GM21360 (cell line): ENCODE measurements around the gene OVCA2.
A peak's percentile ranks its signal among the peaks of the same experiment; 100 is the strongest.

Experiments
- ATAC-seq: cut with Tn5 transposase; IDR thresholded peaks from one replicate; pipeline ENCODE4 v1.9.1; 2021; ENCODE audit warnings: mild to moderate bottlenecking, moderate library complexity; ENCODE audit not compliant: unreplicated experiment

Gene OVCA2

DNA sequence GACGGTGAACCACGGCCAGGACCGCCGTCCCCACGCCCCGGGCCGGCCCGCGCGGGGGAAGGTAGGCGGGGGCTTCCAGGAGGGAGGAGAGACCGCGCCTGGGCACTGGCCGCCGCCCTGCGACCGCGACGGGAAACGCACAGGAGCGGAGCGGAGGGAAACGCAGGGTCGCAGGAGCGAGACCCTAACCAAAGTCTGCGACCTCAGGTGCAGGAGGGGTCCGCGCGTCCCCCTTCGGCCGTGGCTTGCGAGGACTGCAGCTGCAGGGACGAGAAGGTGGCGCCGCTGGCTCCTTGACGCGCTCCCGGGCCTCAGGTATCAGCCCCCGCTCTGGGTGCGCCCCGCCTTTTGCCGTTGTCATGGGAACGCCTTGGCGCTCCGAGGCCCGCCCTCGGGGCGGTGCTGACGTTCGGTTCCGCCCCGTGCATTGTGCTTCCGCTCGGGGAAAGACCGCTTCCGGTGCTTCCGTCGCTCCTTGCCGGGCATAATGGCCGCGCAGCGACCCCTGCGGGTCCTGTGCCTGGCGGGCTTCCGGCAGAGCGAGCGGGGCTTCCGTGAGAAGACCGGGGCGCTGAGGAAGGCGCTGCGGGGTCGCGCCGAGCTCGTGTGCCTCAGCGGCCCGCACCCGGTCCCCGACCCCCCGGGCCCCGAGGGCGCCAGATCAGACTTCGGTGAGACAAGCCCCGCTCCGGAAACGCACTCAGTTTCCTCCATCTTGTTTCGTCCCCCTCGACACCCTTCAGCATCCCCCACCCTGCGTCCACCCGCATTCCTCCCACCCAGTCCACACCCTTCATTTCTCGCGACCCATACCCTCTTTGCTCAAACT is at the start of gene OVCA2:
OVCA2 (plus strand) TSS at position 462 of the 829 bp plus-strand sequence; CDS start at position 488, 26 bp downstream.
- ATAC-seq: peak; percentile 87

DNA sequence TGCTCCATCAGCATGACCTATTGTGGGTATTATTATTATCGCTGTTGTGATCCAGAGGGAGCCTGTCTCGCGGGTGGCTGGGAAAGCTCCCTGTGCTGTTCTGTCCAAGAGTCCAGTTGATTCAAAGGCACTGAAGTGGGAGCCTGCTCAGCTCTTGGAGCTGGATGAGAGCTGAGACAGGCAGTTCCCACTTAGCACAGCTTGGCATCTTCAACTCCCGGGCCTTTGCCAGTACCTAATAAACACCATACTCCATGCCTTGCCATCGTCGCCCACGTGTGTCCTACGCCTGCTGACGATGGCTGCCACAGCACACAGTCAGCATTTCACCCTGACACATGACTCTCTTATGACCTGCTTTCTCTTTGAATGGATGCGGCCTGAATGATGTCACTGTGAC is 49.3 kb upstream of the OVCA2 start:
- no peak for ATAC-seq

DNA sequence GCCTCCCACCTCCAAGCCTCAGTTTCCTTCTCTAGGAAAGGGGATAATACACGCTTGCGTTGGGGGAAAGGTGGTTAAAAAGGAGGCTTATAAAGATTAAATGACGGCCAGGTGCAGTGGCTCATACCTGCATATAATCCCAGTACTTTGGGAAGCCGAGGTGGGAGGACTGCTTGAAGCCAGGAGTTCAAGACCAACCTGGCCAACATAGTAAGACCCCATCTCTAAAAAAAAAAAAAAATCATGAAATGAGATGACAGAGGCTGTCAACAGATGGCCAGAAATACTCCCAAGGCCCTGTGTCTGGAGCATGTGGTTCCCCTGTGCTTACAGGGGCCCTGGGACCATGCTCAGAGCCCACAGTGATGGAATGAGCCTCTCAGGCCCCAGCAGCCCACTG is 47.1 kb upstream of the OVCA2 start:
- no peak for ATAC-seq

DNA sequence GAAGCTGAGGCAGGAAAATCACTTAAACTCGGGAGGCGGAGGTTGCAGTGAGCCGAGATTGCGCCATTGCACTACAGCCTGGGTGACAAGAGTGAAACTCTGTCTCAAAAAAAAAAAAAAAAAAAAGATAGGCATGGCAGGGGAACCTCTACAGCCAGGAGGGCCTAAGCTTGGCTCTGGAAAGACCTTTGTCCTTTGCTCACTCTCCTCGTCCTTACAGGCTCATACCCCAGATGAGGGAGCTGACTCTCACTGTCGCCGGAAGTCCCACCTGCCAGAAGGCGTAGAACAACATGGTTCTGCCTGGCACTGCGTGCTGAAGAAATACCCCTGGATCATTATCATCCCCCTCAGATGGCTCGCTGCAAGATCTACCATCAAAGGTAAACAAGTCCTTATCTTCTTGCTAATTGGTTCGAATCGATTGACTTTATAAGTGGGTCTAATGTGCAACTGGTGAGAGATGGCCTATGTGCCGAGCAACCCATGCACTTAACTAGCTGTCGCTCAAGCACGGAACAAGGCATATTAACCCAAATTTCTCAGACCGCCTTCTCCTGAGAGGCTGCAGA is 46.4 kb upstream of the OVCA2 start:
- no peak for ATAC-seq

DNA sequence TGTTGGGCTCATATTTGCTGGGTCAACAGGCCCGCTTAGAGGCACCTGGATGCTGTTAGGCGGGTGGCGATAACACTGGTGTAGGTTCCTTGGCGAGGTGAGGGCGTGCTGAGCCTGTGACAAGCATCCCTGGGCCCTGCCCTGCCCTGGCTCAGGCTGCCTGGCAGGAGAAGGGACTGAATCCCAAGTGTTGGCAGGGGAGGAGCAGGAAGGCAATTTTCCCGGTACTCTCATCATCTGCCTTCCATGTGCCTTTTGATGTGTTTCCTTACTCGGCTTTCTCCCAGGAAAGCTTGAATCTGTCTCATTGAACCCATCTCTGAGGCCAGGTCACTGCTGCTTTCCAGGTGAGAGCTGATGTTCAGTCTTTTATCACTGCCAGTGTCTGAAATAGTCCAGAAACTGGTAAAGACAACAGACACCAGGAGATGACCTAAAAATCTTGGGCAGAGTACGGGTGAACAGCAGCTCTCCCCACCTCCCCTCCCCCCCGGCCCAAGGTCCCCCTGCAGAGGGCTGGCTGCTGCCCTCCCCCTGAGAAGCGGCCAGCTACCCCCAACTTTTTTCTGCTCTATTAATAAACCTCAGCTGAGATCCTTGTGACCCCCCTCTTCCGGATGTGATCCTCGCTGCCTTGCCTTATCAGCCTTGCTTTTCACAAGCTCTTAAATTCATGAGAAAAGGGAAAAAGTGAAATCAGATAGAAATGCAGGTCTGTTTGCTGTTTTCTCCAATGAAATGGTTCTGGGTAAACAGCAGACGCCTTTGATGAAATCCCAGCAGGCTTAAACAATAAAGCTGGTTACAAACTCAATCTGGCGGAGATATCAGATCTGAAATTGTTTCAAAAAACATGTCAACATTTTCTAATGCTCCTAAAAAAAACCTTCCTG is 45.7 kb upstream of the OVCA2 start:
- no peak for ATAC-seq

DNA sequence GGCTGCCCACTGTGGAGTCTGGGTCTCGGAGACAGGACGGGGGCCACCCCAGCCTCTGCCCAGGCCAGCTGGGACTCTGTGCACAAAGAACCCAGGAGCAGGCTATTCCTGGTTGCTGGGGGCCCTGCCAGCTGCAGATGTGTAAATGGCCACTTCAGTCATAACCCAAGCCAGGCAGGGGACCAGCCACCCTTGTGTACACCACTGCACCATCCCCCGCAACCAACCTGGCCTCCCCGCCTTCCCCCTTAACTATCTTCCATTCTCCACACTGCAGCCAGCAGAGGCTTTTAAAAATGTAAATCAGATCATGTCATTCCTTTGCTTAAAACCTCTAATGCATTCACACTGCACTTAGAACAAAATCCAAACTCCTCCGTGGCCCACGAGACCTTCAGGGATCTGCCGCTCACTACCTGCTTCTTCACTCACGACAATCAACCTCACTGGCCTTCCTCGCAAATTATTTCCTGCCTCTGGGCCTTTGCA is 45.0 kb upstream of the OVCA2 start:
- no peak for ATAC-seq

DNA sequence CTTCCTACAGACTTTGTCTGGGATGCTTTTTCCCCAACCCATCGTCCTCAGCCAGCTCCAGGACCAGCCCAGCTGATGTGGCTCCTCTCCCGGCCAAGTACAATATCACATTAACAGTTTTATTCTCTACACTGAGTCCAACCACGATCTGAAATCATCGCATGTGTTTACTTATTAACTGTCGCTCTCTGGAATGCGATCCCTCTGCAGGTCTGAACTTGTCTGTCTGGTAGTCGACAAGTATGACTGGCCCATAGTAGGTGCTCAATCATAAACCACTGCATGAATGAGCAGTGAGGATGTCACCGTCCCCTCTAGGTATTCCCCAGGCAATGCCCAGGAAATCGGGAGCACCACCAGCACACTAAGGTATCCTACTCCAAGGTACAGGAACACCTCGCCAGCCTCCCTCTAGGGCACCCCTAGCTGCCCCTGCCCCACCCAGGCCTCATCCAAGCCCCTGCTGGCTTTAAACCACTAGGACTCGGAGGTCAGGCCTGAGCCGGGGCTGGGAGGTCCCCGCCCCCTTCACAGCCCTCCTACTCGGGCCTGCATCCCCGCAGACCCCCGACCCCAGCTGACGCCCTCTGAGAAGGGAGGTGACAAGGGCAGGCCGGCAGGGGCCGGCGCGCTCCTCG is 44.4 kb upstream of the OVCA2 start:
- no peak for ATAC-seq

DNA sequence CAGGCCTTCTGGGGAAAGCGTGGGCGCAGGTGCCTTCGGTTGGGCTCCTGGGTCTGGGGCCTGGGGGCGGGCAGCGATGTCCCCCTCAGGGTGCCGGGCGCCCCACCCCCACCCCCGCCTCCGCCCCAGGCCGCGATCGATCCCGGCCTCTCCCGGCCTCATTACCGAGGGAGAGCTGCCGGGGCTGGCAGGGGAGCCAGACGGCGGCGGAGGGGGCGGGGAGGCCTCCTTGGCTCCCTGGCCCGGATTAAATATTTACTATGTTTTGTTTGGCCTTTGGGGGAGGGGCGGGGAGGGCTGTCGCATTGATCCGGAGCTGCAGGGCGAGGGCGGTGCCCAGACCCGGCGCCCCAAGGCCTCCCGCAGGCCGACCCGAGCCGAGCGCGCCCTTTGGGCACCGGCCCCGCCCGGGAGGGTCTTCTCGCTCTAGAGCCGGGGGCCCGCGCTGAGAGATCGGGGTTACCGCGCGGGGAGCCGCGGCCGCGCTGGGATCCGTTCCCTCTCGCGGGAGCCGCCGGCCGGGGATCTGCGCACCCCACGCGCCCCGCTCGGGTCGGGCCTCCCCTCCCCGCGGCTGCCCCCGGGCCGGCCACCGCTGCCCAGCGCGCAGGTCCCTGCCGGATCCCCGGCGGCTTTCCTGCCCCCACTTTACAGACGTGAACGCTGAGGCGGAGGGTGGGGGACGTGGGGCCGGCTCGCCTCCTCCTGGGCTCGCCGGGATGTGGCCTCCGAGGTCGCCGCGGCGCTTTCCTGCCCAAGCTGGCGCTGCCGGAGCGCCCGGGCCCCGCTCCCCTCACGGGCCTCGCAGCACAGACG is 43.7 kb upstream of the OVCA2 start:
- no peak for ATAC-seq

DNA sequence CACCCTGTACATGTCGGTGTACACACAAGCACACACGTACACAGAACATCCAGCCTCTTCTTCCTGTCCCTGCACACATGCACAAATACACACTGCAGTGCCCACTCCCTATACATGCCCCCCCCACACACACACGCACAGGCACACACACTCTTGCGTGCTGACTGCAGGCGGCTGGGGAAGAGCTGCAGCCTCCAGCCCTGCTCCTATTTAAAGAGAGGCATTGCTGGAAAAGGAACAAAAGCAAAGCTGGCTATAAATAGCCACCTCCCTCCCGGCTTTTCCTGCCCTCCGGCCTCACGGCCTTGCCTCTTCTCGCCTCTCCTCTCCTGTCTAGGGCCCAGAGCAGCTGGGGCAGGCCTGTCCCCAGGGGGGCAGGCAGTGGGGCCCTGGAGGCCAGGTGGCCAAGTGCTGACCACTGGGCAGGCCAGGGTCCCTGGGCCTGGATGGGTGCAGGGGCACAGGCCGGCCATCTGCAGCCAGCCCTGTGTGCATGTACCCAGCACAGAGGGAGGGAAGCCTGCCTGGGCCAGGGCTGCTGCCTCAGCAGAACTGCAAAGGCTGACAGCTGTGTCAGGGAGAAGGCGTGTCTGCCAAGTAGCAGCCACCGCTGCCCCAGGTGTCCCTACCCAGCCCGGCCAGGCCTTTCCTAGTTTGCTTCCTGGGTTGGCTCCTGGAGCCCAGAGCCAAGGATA is 42.1 kb upstream of the OVCA2 start:
- ATAC-seq: no peak

DNA sequence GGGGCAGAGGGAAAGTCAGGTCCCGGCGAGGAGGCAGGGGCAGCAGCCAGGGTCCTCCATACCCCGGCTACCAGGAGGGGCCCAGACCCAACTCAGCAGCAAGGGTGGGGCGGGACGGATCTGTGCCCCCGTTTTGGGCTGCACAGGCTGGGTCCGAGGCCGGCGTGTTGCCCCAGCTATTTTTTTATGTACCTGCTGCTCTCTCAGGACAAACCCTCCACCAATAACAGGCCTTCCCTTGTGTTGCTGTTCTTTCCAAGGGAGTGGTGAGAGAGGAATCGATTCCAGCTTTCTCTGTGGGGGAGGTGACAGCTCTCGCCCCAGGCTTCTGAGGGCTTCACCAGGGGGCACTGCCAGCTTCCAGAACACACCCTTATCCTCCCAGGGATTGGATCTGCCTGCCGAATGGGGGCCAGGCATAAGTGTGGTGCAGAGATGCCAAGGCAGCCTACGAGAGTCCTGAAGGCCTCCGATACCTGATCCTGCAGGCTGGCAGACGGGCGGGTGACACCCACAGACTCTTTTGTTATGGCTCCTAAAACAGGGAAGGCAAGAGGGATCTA is 39.0 kb upstream of the OVCA2 start:
- no peak for ATAC-seq

DNA sequence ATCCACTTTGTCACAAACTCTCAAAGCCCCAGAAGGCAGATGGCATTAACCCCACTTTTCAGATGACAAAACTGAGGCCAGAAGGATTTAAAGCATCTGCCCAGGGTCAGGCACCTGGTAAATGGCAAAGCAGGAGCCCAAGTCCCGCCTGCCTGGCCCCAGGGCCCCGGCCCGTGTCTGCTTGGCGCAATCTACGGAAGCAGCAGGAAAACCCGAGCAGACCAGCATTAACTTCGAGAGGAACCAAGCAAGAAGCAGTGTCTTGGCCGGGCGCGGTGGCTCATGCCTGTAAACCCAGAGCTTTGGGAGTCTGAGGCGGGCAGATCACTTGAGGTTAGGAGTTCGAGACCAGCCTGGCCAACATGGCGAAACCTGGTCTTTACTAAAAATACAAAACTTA is 38.3 kb upstream of the OVCA2 start:
- ATAC-seq: no peak

DNA sequence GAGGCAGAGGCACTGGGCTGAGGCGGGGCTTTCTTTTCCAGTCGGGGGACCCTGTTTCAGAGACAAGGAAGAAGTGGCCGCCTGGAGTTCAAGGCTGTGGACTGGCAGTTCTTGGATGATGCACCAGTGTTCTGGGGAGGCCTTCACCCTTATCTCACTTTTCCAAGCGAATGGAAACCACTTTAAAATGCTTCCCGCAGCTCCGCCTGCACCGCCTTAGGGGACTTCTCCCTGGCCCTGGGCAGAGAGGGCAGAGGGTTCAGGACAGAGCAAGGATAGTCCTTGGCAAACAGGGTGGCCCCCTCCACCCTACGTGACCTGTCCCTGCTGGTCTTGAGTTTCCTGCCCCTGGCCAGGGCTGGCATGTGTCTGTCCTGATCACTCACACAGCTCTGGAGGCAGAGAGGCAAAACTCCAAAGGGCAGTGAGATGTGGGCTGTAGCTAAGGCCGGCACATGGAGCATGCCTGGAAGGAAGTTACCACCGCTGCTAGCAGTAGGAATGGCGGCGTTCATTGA is 37.3 kb upstream of the OVCA2 start:
- ATAC-seq: no peak

DNA sequence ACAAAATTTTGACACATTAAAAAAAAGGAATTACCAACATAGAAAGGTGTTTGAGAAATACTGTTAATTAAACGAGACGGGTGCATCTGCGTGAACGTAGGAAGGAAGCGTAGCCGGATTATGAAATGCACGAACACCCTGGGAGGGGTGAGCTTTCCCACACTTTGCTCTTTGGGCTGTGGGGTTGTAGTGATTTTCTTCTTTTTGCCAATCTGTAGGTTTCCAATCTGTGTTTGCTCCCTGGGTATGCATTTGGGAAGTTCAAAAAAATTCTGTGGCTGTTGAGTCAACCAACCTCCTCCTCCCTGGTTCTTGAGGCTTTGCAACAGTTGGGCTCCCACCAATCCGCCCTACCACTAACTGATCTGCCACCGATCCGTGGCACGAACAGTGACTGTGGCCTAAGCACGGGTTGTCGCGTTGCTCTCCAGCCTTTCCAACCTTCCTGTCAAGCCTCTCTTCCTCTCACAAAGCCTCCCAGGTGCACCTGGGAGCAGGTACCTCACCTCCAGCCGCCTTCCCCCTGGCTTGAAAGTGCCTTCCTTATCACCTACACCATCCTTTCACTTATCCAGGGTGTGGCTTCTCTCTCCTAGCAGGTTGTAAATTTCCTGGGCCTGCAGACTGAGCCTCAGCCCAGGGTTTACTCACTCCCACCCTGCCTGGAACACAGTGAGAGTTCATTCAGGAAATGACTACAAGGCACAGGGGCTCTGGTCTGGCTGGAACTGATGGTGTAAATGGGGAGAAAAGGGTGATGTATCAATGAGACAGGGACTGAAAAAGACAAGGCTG is 33.3 kb upstream of the OVCA2 start:
- no peak for ATAC-seq

DNA sequence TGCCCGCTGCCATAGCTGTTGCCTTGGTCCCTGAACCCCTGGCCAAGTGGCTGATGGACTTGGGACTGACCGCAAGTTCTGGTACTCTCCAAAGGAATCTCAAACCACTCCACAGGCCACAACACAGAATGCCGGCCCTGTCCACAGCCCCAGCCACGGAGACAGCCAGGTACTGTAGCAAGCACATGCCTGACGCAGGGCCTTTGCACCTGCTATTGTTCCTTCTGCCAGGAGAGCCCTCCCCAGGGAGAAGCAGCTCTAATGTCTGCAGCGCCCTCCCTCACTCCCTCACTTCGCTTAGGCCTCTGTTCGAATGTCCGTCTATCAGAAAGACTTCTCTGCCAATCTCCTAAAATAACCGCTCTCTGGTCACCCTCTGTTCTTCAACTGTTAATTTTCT is 32.1 kb upstream of the OVCA2 start:
- ATAC-seq: no peak

DNA sequence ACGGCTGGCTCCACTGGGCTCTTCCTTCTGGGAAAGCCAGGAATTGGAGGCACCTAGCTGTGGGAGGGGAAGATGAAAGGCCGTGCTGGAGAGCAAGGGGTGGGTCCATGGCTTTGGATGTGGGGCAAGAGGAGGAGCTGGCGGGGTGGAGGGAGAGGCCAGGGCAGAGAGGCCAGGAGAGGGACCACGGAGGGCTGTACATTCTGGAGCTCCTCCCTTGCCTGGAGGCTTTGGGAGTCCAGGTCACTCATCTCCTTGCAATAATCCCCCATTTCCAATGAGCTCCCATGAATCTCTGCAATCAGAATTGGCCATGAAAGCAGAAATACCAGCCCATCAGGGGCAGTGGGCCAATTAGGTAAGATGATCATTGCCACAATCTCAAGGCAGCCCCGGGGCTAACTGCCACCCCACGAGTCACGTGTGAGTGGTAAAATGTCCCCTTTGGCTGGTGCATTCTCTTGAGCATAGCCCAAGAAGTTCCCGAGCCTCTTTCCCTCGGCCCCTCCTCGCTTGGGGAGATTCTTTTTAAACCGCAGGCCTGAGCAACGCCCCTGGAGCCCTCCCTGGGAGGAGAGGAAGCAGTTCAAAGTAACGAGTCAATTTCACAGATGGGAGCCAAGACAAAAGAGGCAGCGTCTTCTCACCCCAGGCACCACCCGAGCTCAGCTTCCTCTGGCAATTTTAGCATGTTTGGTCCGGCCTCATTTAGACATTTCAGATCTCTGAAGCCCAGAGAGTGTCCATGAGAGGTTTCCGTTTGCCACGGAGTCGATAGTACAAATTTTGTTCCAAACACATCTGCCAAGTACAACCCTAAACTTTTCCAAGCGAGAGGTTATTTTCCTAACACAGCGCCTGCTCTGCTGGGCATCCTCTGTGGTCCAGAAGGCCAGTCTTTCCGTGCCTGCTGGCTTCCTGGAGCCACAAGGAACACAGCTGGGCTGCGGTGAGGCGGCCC is 30.1 kb upstream of the OVCA2 start:
- ATAC-seq: no peak

DNA sequence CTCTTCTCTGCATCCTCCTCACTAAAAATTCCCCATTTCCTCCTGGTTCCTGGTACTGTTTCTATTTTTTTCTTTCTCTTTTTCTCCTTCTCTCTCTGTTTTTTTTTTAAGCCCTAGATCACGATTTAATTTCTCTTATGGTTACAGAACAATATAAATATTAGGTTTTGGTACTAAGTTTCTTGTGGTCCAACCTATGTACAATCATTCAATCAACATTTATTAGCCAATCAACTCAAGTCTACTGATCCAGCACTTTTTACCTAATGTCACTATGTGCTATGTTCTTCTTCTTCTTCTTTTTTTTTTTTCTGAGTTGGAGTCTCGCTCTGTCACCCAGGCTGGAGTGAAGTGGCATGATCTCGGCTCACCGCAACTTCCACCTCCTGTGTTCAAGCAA is 29.3 kb upstream of the OVCA2 start:
- no peak for ATAC-seq
